ENCODE results near the gene GDF7. TPM values are rescaled to one million over a fixed set of nuclear protein-coding genes. Genes with fewer than 3 reads are reported as not detected.
A peak's percentile ranks its signal among the peaks of the same experiment; 100 is the strongest.

Gene GDF7
- total RNA-seq, 4 donors from 2014 or later = under 0.01 to 0.42 (median 0.13) TPM

- intact Hi-C loops (cut with DNase I) = loop anchor here (10.0 kb wide), 1 partner anchor 107 kb away; no protein-coding TSS in a partner anchor
- DNase-seq = no peak
- 82 to 86% methylated on average over 6 of the region's 6 CpGs for WGBS, 2 donors
- no peaks in the 10 kb centered on the region for H3K27me3 ChIP-seq
- H3K9me3 ChIP-seq = no peaks in the 10 kb centered on the region
- H3K27ac ChIP-seq = peak overlapping the region in 1 of 3 donors; percentile 7
- TF ChIP-seq CTCF (IDR thresholded peaks at IDR 0.05) (no peak), POLR2A (IDR thresholded peaks at IDR 0.05) (no peak)
- H3K4me1 ChIP-seq = peaks cover 32 to 44% of the 10 kb centered on the region in 2 donors
- H3K36me3 ChIP-seq = no peaks in the 10 kb centered on the region
- no peak overlapping the region for H3K4me3 ChIP-seq (replicated peaks in 1 of 3)
These were observed 35.2 kb upstream of the GDF7 start for GRCh38 chr2:20631617-20632307.

DNA sequence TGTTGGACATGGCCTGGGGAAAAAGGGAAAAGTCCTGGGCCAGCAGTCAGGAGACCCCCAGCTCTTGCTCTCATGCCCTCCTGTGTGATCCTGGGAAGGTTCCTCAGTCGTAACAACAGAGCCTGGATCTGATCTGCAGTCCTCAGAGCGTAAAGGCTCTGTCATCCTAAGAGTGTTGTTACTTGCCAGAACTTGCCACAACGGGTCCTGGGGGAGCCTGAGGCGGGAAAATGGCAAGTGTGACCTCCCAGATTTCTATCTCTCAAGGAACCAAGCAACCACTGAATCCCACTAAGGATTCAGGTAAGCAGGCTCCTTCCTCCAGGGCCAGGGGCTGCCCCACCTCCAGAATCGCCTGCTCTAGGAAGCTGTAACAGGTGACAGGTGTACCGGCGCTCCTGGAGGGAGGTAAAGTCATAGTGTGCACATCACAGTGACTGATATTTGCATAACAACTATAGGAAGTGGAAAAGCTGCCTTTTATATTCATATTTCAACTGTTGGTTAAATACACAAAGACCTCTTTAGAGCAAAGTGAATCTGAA is 34.4 kb upstream of the GDF7 start:
- 90% methylated on average over 7 of the region's 7 CpGs for WGBS, 2 donors
- Histone ChIP-seq H3K27me3 (no peaks in the 10 kb centered on the region), H3K36me3 (no peaks in the 10 kb centered on the region), H3K4me1 (peaks cover 27 to 42% of the 10 kb centered on the region in 2 donors), H3K27ac (peak overlapping the region in 1 of 3 donors; percentile 82), H3K9me3 (no peaks in the 10 kb centered on the region), H3K4me3 (replicated peaks in 1 of 3) (no peak overlapping the region)
- intact Hi-C loops (cut with DNase I) = loop anchor here (10.0 kb wide), 1 partner anchor 108 kb away; no protein-coding TSS in a partner anchor
- no peak for DNase-seq
- TF ChIP-seq POLR2A (IDR thresholded peaks at IDR 0.05) (no peak), CTCF (IDR thresholded peaks at IDR 0.05) (no peak)

- H3K27ac ChIP-seq = peak overlapping the region; percentile 82 to 96 (median 88)
- H3K36me3 ChIP-seq = peaks cover 0 to 2% of the 10 kb centered on the region in 2 donors
- H3K4me1 ChIP-seq = peaks cover 27 to 42% of the 10 kb centered on the region in 2 donors
- TF ChIP-seq POLR2A (IDR thresholded peaks at IDR 0.05) = no peak
- no peak for TF ChIP-seq CTCF (IDR thresholded peaks at IDR 0.05)
- 92 to 94% methylated on average over 4 of the region's 4 CpGs for WGBS, 2 donors
- no peaks in the 10 kb centered on the region for H3K9me3 ChIP-seq
- H3K4me3 ChIP-seq (replicated peaks in 1 of 3) = no peak overlapping the region
- intact Hi-C loops (cut with DNase I) = loop anchor here (10.0 kb wide), 1 partner anchor 108 kb away; no protein-coding TSS in a partner anchor
- DNase-seq = no peak
- no peaks in the 10 kb centered on the region for H3K27me3 ChIP-seq
These were observed 33.9 kb upstream of the GDF7 start for GRCh38 chr2:20633001-20633400.

DNA sequence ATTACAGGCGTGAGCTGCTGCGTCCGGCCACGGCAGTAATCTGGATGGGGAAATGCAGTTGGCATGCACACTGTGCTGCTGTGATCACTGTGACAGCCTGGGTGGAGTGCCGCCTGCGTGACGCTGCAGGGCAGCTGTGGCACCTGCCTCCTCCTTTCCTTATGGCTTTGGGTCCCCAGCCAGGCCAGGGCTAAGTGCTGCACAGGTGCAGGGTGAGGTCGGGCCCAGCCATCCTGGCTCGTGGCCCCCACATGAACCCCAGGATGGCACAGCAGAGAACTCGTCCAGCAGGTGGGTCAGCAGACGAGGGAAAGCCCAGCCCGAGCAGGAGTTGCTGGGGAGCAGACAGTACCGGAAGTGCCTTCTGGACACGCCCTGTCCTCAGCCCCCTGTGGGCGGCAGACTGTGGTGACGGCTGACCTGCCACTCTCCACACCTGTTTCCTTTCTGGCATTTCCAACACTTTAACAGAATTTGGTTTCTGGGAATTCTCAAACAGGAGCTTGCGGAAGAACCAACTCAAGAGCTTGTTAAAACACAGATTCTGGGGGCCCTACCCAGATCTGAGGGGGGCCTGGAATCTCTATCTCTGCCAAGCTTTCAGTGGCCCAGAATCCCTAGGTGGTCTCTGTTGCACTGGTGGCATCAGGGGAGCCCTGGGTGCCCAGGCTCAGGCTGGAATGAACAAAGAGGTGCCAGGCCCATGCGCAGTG is 33.0 kb upstream of the GDF7 start:
- no peaks in the 10 kb centered on the region for H3K9me3 ChIP-seq
- 25 to 39% methylated on average over 12 to 16 of the region's 18 CpGs for WGBS, 2 donors
- DNase-seq = peak; percentile 90 to 92
- peak overlapping the region; percentile 82 to 96 (median 88) for H3K27ac ChIP-seq
- H3K36me3 ChIP-seq = peaks cover 0 to 4% of the 10 kb centered on the region in 2 donors
- TF ChIP-seq POLR2A (IDR thresholded peaks at IDR 0.05) (peak in 1 of 2 donors; percentile 58), CTCF (IDR thresholded peaks at IDR 0.05) (peak in 4 of 6 experiments; percentile 20 to 50 (median 35))
- peaks cover 32 to 48% of the 10 kb centered on the region in 2 donors for H3K4me1 ChIP-seq
- no peaks in the 10 kb centered on the region for H3K27me3 ChIP-seq
- no peak overlapping the region for H3K4me3 ChIP-seq (replicated peaks in 1 of 3)
- intact Hi-C loops (cut with DNase I) = loop anchor here (10.0 kb wide), 1 partner anchor 109 kb away; no protein-coding TSS in a partner anchor

All from thyroid gland (tissue), 4 donors.